ENCODE data around the gene LPCAT2.

Gene LPCAT2

GRCh38 chr16:55482056-55482455 lies 26.8 kb upstream of the LPCAT2 start:
- DNase-seq: no peak

GRCh38 chr16:55487048-55487803 lies 21.6 kb upstream of the LPCAT2 start:
- no peak for DNase-seq

GRCh38 chr16:55488306-55488705 lies 20.6 kb upstream of the LPCAT2 start:
- DNase-seq: no peak

GRCh38 chr16:55489119-55489955 lies 19.5 kb upstream of the LPCAT2 start:
- DNase-seq: no peak

GRCh38 chr16:55489956-55490265 lies 19.0 kb upstream of the LPCAT2 start:
- DNase-seq: no peak

GRCh38 chr16:55490301-55490700 lies 18.6 kb upstream of the LPCAT2 start:
- DNase-seq: no peak

- no peak for DNase-seq
Observed at GRCh38 chr16:55491691-55492090, 17.2 kb upstream of the LPCAT2 start.

- DNase-seq: no peak
Observed at GRCh38 chr16:55492756-55493380, 16.0 kb upstream of the LPCAT2 start.

- DNase-seq: no peak
Observed at GRCh38 chr16:55494994-55495421, 13.9 kb upstream of the LPCAT2 start.

- peak; percentile 80 for DNase-seq
Observed at GRCh38 chr16:55495616-55496289, 13.1 kb upstream of the LPCAT2 start.

- peak; percentile 80 for DNase-seq
Observed at GRCh38 chr16:55496509-55497145, 12.2 kb upstream of the LPCAT2 start.

- DNase-seq: no peak
Observed at GRCh38 chr16:55497558-55497957, 11.3 kb upstream of the LPCAT2 start.

- DNase-seq: no peak
Observed at GRCh38 chr16:55498101-55498500, 10.8 kb upstream of the LPCAT2 start.

- no peak for DNase-seq
Observed at GRCh38 chr16:55499281-55499680, 9.6 kb upstream of the LPCAT2 start.

- DNase-seq: no peak
Observed at GRCh38 chr16:55499951-55500529, 8.8 kb upstream of the LPCAT2 start.

- DNase-seq: peak; percentile 27
Observed at GRCh38 chr16:55500530-55501011, 8.3 kb upstream of the LPCAT2 start.

GRCh38 chr16:55501549-55502322 lies 7.1 kb upstream of the LPCAT2 start:
- no peak for DNase-seq

- peak; percentile 85 for DNase-seq
Observed at GRCh38 chr16:55502801-55503366, 6.0 kb upstream of the LPCAT2 start.

- DNase-seq: no peak
Observed at GRCh38 chr16:55503726-55504550, 4.9 kb upstream of the LPCAT2 start.
